H9 (cell line): Measurements from ENCODE around the gene PRR33. TPM values are rescaled to one million over a fixed set of nuclear protein-coding genes. Genes with fewer than 3 reads are reported as not detected.

ENCODE experiments used
- DNase-seq: peaks from one replicate; pipeline ENCODE4 v3.0.0-alpha.2; 2017
- H2AFZ ChIP-seq: one replicate; pipeline ENCODE4 v1.6.1; 2013; ENCODE audit warnings: mild to moderate bottlenecking, low read length, control low read depth, moderate library complexity
- H2AK5ac ChIP-seq: 2 replicates; pipeline ENCODE4 v1.6.1; 2013; ENCODE audit warnings: low read length, control low read depth, mixed read lengths; ENCODE audit not compliant: insufficient read length
- H2BK120ac ChIP-seq: one replicate; pipeline ENCODE4 v1.6.1; 2013; ENCODE audit warnings: low read depth, mild to moderate bottlenecking, low read length, control low read depth, inconsistent platforms; ENCODE audit not compliant: poor library complexity, severe bottlenecking
- H2BK12ac ChIP-seq: 2 replicates; pipeline ENCODE4 v1.6.1; 2013; ENCODE audit warnings: low read length, control low read depth, mixed read lengths, low read depth; ENCODE audit not compliant: insufficient read length
- H2BK15ac ChIP-seq: 2 replicates; pipeline ENCODE4 v1.6.1; 2013; ENCODE audit warnings: low read depth, low read length, control low read depth
- H2BK20ac ChIP-seq: one replicate; pipeline ENCODE4 v1.6.1; 2013; ENCODE audit warnings: low read depth, mild to moderate bottlenecking, low read length, control low read depth, inconsistent platforms; ENCODE audit not compliant: poor library complexity, severe bottlenecking
- H2BK5ac ChIP-seq: 2 replicates; pipeline ENCODE4 v1.6.1; 2013; ENCODE audit warnings: low read length, control low read depth, mixed read lengths; ENCODE audit not compliant: insufficient read length
- H3K14ac ChIP-seq: 2 replicates; pipeline ENCODE4 v1.6.1; 2013; ENCODE audit warnings: low read length, control low read depth; ENCODE audit not compliant: insufficient read depth
- H3K18ac ChIP-seq: 2 replicates; pipeline ENCODE4 v1.6.1; 2013; ENCODE audit warnings: low read depth, mild to moderate bottlenecking, mixed read lengths, low read length, control low read depth; ENCODE audit not compliant: insufficient read length
- H3K23ac ChIP-seq: 2 replicates; pipeline ENCODE4 v1.6.1; 2013; ENCODE audit warnings: low read length, control low read depth, mixed read lengths, low read depth; ENCODE audit not compliant: insufficient read length
- H3K23me2 ChIP-seq: 2 replicates; pipeline ENCODE4 v1.6.1; 2013; ENCODE audit warnings: low read depth, mild to moderate bottlenecking, mixed read lengths, low read length, control low read depth; ENCODE audit not compliant: insufficient read length, poor library complexity, severe bottlenecking
- H3K27ac ChIP-seq: 2 replicates; pipeline ENCODE4 v1.5.1; 2013; ENCODE audit warnings: low read length, control low read depth, mixed read lengths, low read depth; ENCODE audit not compliant: insufficient read length
- H3K27me3 ChIP-seq: 2 replicates; pipeline ENCODE4 v1.6.1; 2013; ENCODE audit warnings: low read length, control low read depth, inconsistent platforms; ENCODE audit not compliant: insufficient read depth
- H3K4ac ChIP-seq: 2 replicates; pipeline ENCODE4 v1.6.1; 2013; ENCODE audit warnings: low read depth, mild to moderate bottlenecking, control low read depth, inconsistent platforms, low read length, moderate library complexity
- H3K4me1 ChIP-seq: 2 replicates; pipeline ENCODE4 v1.6.1; 2013; ENCODE audit warnings: low read length, control low read depth, inconsistent platforms; ENCODE audit not compliant: insufficient read depth
- H3K4me2 ChIP-seq: 2 replicates; pipeline ENCODE4 v1.6.1; 2013; ENCODE audit warnings: low read length, control low read depth, mixed read lengths; ENCODE audit not compliant: insufficient read length, insufficient read depth
- H3K56ac ChIP-seq: 2 replicates; pipeline ENCODE4 v1.6.1; 2013; ENCODE audit warnings: low read depth, mild to moderate bottlenecking, mixed read lengths, low read length, control low read depth; ENCODE audit not compliant: insufficient read length
- H3K79me1 ChIP-seq: 2 replicates; pipeline ENCODE4 v1.6.1; 2013; ENCODE audit warnings: low read depth, mild to moderate bottlenecking, moderate library complexity, low read length, control low read depth, inconsistent platforms; ENCODE audit not compliant: insufficient read depth, poor library complexity, severe bottlenecking
- H3K79me2 ChIP-seq: 2 replicates; pipeline ENCODE4 v1.6.1; 2013; ENCODE audit warnings: low read length, control low read depth, inconsistent platforms; ENCODE audit not compliant: insufficient read depth
- H3K9ac ChIP-seq: 2 replicates; pipeline ENCODE4 v1.6.1; 2013; ENCODE audit warnings: low read length, control low read depth, mixed read lengths; ENCODE audit not compliant: insufficient read length; ENCODE audit errors: extremely low read depth
- H3K9me3 ChIP-seq: one replicate; pipeline ENCODE4 v1.6.1; 2013; ENCODE audit warnings: low read depth, low read length, inconsistent platforms; ENCODE audit not compliant: control insufficient read depth
- H3T11ph ChIP-seq: one replicate; pipeline ENCODE4 v1.6.1; 2013; ENCODE audit warnings: mild to moderate bottlenecking, low read length, control low read depth, inconsistent platforms
- H4K20me1 ChIP-seq: one replicate; pipeline ENCODE4 v1.6.1; 2013; ENCODE audit not compliant: control insufficient read depth, insufficient read length, insufficient read depth
- H4K5ac ChIP-seq: 2 replicates; pipeline ENCODE4 v1.6.1; 2013; ENCODE audit warnings: low read depth, mild to moderate bottlenecking, mixed read lengths, low read length, control low read depth; ENCODE audit not compliant: insufficient read length
- H4K8ac ChIP-seq: replicated peaks from 2 replicates; pipeline ENCODE4 v1.6.1; 2013; ENCODE audit warnings: low read length, control low read depth, mixed read lengths, low read depth; ENCODE audit not compliant: insufficient read length
- H4K91ac ChIP-seq: 2 replicates; pipeline ENCODE4 v1.6.1; 2013; ENCODE audit warnings: low read depth, mild to moderate bottlenecking, moderate library complexity, mixed read lengths, low read length, control low read depth; ENCODE audit not compliant: insufficient read length
- H3K27ac Mint-ChIP-seq, 3 experiments: 2 replicates in 2 of 3; 3 replicates in 1 of 3; pipeline ENCODE4 v1.8.0; 2020 to 2021; ENCODE audit warnings: mixed read lengths in 3 of 3, mild to moderate bottlenecking in 1 of 3, moderate library complexity in 1 of 3
- H3K27me3 Mint-ChIP-seq: 2 replicates; pipeline ENCODE4 v1.8.0; 2021; ENCODE audit warnings: low read depth, mild to moderate bottlenecking, moderate library complexity, mixed read lengths
- H3K36me3 Mint-ChIP-seq, 3 experiments: 2 replicates in 2 of 3; 3 replicates in 1 of 3; pipeline ENCODE4 v1.8.0; 2020 to 2021; ENCODE audit warnings: low read depth in 3 of 3, mixed read lengths in 3 of 3; ENCODE audit not compliant: insufficient read depth in 1 of 3
- H3K4me1 Mint-ChIP-seq, 2 experiments: 2 replicates each; pipeline ENCODE4 v1.8.0; 2020; ENCODE audit warnings: mixed read lengths in 2 of 2
- H3K4me3 Mint-ChIP-seq, 2 experiments: 2 replicates in 1 of 2; 3 replicates in 1 of 2; pipeline ENCODE4 v1.8.0; 2020 to 2021; ENCODE audit warnings: mild to moderate bottlenecking in 2 of 2, mixed read lengths in 2 of 2, moderate library complexity in 1 of 2
- H3K9me3 Mint-ChIP-seq, 2 experiments: 2 replicates in 1 of 2; 3 replicates in 1 of 2; pipeline ENCODE4 v1.8.0; 2020; ENCODE audit warnings: mild to moderate bottlenecking in 2 of 2, mixed read lengths in 2 of 2, moderate library complexity in 1 of 2
- WGBS: extraction: QIAGEN DNeasy Blood & Tissue Kit; methylation state at CpG from one replicate; pipeline ENCODE4 v1.1.7; 2013; ENCODE audit warnings: missing lambda C conversion rate, low lambda C conversion rate, mixed read lengths; ENCODE audit not compliant: insufficient read length; ENCODE audit errors: extremely low coverage; 5-methylcytosine and 5-hydroxymethylcytosine counted together
- total RNA-seq: library from RNA; stranded (reverse); gene quantifications from 2 replicates; pipeline ENCODE4 v1.2.1, GENCODE V29; 2021
- TF ChIP-seq, protein P1 (sequence below): fragments of 200-600 bp; sonication (generic); conservative IDR thresholded peaks from 3 replicates; pipeline ENCODE4 v1.8.0; 2021; ENCODE audit warnings: antibody characterized with exemption, mild to moderate bottlenecking

PRR33 gene
- total RNA-seq, 1 experiment from 2014 or later = not detected

DNA sequence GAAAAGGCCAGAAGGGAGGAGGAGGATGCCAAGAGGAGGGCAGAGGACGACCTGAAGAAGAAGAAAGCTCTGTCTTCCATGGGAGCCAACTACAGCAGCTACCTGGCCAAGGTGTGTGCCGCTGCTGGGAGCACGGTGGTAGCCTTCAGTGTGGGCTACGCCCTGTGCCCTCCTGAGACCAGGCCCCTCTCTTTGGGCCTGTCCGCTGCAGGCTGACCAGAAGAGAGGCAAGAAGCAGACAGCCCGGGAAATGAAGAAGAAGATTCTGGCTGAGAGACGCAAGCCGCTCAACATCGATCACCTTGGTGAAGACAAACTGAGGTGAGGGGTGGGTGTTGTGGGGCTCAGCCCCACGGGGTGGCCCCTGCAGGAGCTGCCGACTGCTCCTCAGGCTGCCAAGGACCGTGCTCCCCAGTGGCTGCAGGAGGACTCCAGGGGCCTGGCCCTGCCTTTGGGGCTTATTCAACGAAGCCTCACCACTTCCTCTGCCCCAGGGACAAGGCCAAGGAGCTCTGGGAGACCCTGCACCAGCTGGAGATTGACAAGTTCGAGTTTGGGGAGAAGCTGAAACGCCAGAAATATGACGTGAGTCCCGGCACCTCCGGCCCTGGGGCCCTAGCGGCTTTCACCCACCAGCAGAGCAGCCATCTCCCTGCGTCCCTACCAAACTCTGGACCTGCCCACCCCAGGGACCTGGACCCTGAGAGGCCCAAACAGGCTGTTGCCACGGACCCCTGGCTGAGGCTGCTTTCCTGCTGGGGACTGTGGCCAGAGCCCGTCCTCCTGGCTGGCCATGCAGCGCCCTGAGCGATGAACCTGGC lies 42.9 kb upstream of the PRR33 start:
- H3K18ac ChIP-seq = no peak overlapping the region
- Mint-ChIP-seq H3K9me3 (no peaks in the 10 kb centered on the region), H3K4me3 (no peak overlapping the region), H3K27ac (no peak overlapping the region), H3K27me3 (peaks cover 17% of the 10 kb centered on the region), H3K36me3 (no peaks in the 10 kb centered on the region), H3K4me1 (peaks cover 0 to 9% of the 10 kb centered on the region in 2 experiments; a peak in 2 of 4 replicates)
- no peak overlapping the region for H4K5ac ChIP-seq
- H2BK15ac ChIP-seq = no peak overlapping the region; the same call in 1 of the 2 replicates
- H3K4me1 ChIP-seq = no peaks in the 10 kb centered on the region
- H2AFZ ChIP-seq = no peak overlapping the region
- H3K27me3 ChIP-seq = no peaks in the 10 kb centered on the region
- peaks cover 3% of the 10 kb centered on the region for H3K23me2 ChIP-seq
- no peak overlapping the region for H2BK20ac ChIP-seq
- H3K79me2 ChIP-seq = no peaks in the 10 kb centered on the region
- no peak overlapping the region for H3K4ac ChIP-seq
- no peak overlapping the region for H3K56ac ChIP-seq
- TF ChIP-seq, protein P1, sequence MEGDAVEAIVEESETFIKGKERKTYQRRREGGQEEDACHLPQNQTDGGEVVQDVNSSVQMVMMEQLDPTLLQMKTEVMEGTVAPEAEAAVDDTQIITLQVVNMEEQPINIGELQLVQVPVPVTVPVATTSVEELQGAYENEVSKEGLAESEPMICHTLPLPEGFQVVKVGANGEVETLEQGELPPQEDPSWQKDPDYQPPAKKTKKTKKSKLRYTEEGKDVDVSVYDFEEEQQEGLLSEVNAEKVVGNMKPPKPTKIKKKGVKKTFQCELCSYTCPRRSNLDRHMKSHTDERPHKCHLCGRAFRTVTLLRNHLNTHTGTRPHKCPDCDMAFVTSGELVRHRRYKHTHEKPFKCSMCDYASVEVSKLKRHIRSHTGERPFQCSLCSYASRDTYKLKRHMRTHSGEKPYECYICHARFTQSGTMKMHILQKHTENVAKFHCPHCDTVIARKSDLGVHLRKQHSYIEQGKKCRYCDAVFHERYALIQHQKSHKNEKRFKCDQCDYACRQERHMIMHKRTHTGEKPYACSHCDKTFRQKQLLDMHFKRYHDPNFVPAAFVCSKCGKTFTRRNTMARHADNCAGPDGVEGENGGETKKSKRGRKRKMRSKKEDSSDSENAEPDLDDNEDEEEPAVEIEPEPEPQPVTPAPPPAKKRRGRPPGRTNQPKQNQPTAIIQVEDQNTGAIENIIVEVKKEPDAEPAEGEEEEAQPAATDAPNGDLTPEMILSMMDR = no peak
- H4K20me1 ChIP-seq = no peaks in the 10 kb centered on the region
- H2BK12ac ChIP-seq = no peak overlapping the region
- H2AK5ac ChIP-seq = no peak overlapping the region
- no peak overlapping the region for H2BK120ac ChIP-seq
- H3K23ac ChIP-seq = no peak overlapping the region
- no CpG with 5 or more reads among the region's 24 CpGs for WGBS
- H3K4me2 ChIP-seq = no peak overlapping the region
- no peaks in the 10 kb centered on the region for H3K79me1 ChIP-seq
- no peaks in the 10 kb centered on the region for H3K9me3 ChIP-seq
- no peak overlapping the region for H3K9ac ChIP-seq
- no peak overlapping the region for H3T11ph ChIP-seq
- H3K27ac ChIP-seq = no peak overlapping the region
- H4K8ac ChIP-seq = no peak overlapping the region
- H3K14ac ChIP-seq = no peak overlapping the region; the same call in 1 of the 2 replicates
- no peak for DNase-seq
- H4K91ac ChIP-seq = no peak overlapping the region
- H2BK5ac ChIP-seq = no peak overlapping the region
